ENCODE results near the gene MTCL1.

DNA sequence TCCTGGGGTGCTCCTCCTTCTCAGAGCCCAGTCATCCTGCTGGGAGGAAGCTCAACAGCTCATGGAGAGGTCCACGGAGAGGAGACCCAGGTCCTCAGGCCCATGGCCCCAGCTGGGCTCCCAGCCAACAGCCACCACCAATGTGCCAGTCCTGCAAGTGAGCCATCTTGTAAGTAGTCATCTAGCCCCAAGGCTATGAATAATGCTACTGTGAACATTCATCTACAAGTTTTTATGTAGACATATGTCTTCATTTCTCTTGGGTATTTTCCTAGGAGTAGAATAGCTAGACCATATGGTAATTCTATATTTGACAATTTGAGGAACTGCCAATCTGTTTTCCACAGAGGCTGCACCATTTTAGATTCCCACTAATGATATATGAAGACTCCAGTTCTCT is 166.1 kb downstream of the MTCL1 start:
- TF ChIP-seq, protein P1, sequence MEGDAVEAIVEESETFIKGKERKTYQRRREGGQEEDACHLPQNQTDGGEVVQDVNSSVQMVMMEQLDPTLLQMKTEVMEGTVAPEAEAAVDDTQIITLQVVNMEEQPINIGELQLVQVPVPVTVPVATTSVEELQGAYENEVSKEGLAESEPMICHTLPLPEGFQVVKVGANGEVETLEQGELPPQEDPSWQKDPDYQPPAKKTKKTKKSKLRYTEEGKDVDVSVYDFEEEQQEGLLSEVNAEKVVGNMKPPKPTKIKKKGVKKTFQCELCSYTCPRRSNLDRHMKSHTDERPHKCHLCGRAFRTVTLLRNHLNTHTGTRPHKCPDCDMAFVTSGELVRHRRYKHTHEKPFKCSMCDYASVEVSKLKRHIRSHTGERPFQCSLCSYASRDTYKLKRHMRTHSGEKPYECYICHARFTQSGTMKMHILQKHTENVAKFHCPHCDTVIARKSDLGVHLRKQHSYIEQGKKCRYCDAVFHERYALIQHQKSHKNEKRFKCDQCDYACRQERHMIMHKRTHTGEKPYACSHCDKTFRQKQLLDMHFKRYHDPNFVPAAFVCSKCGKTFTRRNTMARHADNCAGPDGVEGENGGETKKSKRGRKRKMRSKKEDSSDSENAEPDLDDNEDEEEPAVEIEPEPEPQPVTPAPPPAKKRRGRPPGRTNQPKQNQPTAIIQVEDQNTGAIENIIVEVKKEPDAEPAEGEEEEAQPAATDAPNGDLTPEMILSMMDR (IDR thresholded peaks at IDR 0.05), result no peak
- no peak for TF ChIP-seq POLR2A (IDR thresholded peaks at IDR 0.05)
